ENCODE results near the gene CYP2B6. TPM values are rescaled to one million over a fixed set of nuclear protein-coding genes. Genes with fewer than 3 reads are reported as not detected.
"Not testable (repeated sequence)": the region's sequence is repeated elsewhere in the genome, so short reads cannot be mapped to it uniquely, and the experiment has no call there.

Gene CYP2B6
- total RNA-seq, 1 donor from 2014 or later = 1.9 TPM

- TF ChIP-seq CTCF (IDR thresholded peaks at IDR 0.05) = no peak
- Histone ChIP-seq H3K4me1 (no peaks in the 10 kb centered on the region), H3K27me3 (ENCODE audit: low read depth) (peaks cover 19% of the 10 kb centered on the region), H3K9me3 (no peaks in the 10 kb centered on the region), H3K36me3 (no peaks in the 10 kb centered on the region), H3K4me3 (no peak overlapping the region), H3K27ac (no peak overlapping the region)
- ATAC-seq (no peak), DNase-seq (no peak)
- intact Hi-C loops (cut with DNase I) = no loop called here
Observed at GRCh38 chr19:40976134-40976533, 14.9 kb upstream of the CYP2B6 start.

- Histone ChIP-seq H3K9me3 (no peaks in the 10 kb centered on the region), H3K4me3 (no peak overlapping the region), H3K27ac (no peak overlapping the region), H3K27me3 (ENCODE audit: low read depth) (peaks cover 19% of the 10 kb centered on the region), H3K36me3 (no peaks in the 10 kb centered on the region), H3K4me1 (no peaks in the 10 kb centered on the region)
- no peak for ATAC-seq
- intact Hi-C loops (cut with DNase I) = no loop called here
- no peak for DNase-seq
- no peak for TF ChIP-seq CTCF (IDR thresholded peaks at IDR 0.05)
Observed at GRCh38 chr19:40976724-40977123, 14.4 kb upstream of the CYP2B6 start.

GRCh38 chr19:40979759-40980158, 11.3 kb upstream of the CYP2B6 start:
- DNase-seq; intact Hi-C loops (cut with DNase I); H3K27ac ChIP-seq; H3K4me1 ChIP-seq; H3K4me3 ChIP-seq; ATAC-seq; H3K9me3 ChIP-seq; H3K36me3 ChIP-seq: not testable (repeated sequence)
- H3K27me3 ChIP-seq (ENCODE audit: low read depth) = peaks cover 15% of the 10 kb centered on the region

- ATAC-seq; H3K9me3 ChIP-seq; H3K36me3 ChIP-seq; intact Hi-C loops (cut with DNase I); DNase-seq; H3K4me1 ChIP-seq; H3K4me3 ChIP-seq; H3K27ac ChIP-seq: not testable (repeated sequence)
- H3K27me3 ChIP-seq (ENCODE audit: low read depth) = peaks cover 15% of the 10 kb centered on the region
Observed at GRCh38 chr19:40980743-40981442, 10.2 kb upstream of the CYP2B6 start.

GRCh38 chr19:40981591-40981990, 9.5 kb upstream of the CYP2B6 start:
- Histone ChIP-seq H3K9me3 (no peaks in the 10 kb centered on the region), H3K4me3 (no peak overlapping the region), H3K36me3 (no peaks in the 10 kb centered on the region), H3K4me1 (no peaks in the 10 kb centered on the region), H3K27ac (no peak overlapping the region), H3K27me3 (ENCODE audit: low read depth) (peaks cover 15% of the 10 kb centered on the region)
- no peak for TF ChIP-seq CTCF (IDR thresholded peaks at IDR 0.05)
- ATAC-seq (no peak), DNase-seq (no peak)
- intact Hi-C loops (cut with DNase I) = no loop called here

GRCh38 chr19:40982594-40983101, 8.4 kb upstream of the CYP2B6 start:
- ATAC-seq (peak; percentile 54 to 66), DNase-seq (no peak)
- TF ChIP-seq CTCF (IDR thresholded peaks at IDR 0.05) = no peak
- no peaks in the 10 kb centered on the region for H3K9me3 ChIP-seq
- no peak overlapping the region for H3K27ac ChIP-seq
- peaks cover 8% of the 10 kb centered on the region for H3K27me3 ChIP-seq (ENCODE audit: low read depth)
- H3K36me3 ChIP-seq = no peaks in the 10 kb centered on the region
- H3K4me3 ChIP-seq = no peak overlapping the region
- intact Hi-C loops (cut with DNase I) = no loop called here
- no peaks in the 10 kb centered on the region for H3K4me1 ChIP-seq
